NK-92 treated with Interleukin-12 subunit alpha and Interleukin-12 subunit beta, amount 100 ng/mL, for 24 hours (cell line): ENCODE results near the gene ZBTB20.
A peak's percentile ranks its signal among the peaks of the same experiment; 100 is the strongest.

Source experiments
- DNase-seq: peaks from one replicate; lab custom pipeline; 2025; lab: John Stamatoyannopoulos, UW

ZBTB20 gene

DNA sequence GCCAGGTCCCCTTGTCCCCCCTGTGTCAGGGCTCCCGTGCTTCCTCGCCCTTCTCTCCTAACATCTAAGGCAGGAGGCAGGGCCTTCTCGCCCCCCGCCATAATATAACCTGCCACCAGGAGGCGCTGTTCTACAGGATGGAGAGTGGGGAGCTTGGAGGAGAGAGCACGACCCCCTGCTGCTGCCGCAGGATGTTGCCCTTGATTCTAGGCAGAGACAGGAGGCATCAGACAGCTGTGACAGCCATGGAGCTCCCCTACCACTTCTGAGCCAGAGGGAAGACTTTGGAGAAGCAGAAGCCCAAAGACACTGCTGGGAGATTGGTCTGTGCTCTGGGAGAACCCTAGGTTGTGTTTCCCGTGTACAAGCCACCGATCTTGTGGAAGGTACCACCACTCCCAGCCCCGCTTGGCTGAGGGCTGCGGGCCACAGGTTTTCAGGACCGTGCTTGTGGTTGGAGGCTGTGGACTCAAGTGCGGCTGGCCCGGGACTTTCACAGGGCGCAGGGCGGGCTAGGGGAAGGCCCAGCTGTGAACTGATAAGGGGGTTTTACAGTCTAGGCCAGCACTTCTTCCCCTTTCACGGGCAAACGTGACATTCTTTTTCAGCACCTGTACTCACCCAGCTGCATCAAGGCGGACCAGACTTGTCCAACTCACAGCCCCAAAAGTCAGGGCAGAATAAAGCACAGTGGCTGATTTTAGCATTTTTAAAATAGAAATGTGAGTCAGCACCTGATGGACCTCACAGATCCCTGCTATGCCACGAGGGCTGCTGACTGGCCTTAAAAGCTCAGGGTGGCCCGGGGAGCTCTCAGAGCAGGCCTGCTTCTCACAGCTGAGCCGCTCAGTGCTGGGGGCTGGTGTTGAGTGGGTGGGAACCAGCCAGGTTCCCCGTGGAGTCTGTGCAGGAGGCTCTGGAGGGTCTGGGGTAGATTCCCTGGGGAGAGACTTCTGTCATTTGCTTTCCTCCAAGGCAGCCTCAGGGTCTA, 855.9 kb downstream of the ZBTB20 start:
- peak; percentile 90 for DNase-seq

DNA sequence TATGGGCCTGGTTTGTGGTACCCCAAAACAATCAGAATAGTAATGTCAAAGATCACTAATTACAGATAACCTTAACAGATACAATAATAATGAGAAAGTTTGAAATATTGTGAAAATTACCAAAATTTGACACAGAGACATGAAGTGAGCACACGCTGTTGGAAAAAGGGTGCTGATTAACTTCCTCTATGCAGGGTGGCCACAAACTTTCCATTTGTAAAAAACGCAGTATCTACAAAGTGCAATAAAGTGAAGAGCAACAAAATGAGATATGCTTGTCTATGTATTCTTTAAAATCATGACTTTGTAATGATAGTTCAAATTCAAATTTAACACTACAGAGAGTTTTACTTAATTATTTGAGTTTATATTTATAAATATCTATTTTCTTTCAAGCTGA, 860.8 kb downstream of the ZBTB20 start:
- DNase-seq = no peak

DNA sequence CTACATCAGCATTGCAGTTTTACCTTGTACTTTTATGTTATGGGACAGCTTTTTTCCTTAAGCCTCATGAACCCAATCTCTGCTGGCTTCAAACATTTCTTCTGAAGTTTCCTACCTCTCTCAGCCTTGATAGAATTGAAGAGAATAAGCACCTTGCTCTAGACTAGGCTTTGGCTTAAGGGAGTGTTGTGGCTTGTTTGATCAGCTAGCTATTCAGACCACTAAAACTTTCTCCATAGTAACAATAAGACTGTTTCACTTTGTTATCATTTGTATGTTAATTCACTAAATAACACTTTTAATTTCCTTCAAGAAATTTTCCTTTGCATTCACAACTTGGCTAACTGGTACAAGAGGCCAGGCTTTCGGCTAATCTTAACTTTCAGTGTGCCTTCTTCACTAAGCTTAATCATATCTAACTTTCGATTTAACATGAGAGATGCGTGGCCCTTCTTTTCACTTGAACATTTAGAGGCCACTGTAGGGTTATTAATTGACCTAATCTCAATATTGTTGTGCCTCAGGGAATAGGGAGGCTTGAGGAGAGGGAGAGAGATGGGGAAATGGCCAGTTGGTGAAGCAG, 861.3 kb downstream of the ZBTB20 start:
- no peak for DNase-seq

DNA sequence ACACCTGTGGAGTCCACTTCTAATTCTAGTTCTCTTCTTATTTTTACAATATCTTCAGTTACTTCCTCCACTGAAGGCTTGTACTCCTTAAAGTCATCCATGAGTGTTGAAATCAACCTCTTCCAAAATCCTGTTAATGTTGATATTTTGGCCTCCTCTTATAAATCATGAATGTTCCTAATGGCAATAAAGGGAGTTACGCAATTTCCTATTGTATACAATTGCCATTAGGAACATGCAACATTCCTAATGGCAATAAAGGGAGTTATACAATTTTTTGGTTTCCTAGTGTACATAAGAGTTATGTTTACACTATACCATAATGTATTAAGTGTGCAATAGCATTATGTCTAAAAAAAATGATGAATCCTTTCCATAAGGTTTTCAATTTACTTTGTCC, 862.4 kb downstream of the ZBTB20 start:
- DNase-seq = no peak
